GM21529 (cell line): ENCODE data around the gene FAM131B.

Experiments
- ATAC-seq: cut with Tn5 transposase; IDR thresholded peaks from one replicate; pipeline ENCODE4 v1.9.1; 2021; ENCODE audit not compliant: unreplicated experiment

The FAM131B gene

GRCh38 chr7:143360788-143361551 is 1.5 kb downstream of the FAM131B start:
- no peak for ATAC-seq

GRCh38 chr7:143359771-143360353 is 2.7 kb downstream of the FAM131B start:
- no peak for ATAC-seq

- no peak for ATAC-seq
Observed at GRCh38 chr7:143358626-143359025, 3.9 kb downstream of the FAM131B start.

- ATAC-seq = no peak
Observed at GRCh38 chr7:143356414-143357050, 6.0 kb downstream of the FAM131B start.

- no peak for ATAC-seq
Observed at GRCh38 chr7:143355450-143356385, 6.8 kb downstream of the FAM131B start.

GRCh38 chr7:143354965-143355364 is 7.5 kb downstream of the FAM131B start:
- no peak for ATAC-seq

- ATAC-seq = no peak
Observed at GRCh38 chr7:143354376-143354775, 8.1 kb downstream of the FAM131B start.

GRCh38 chr7:143352531-143353002 is 9.9 kb downstream of the FAM131B start:
- ATAC-seq = no peak

GRCh38 chr7:143351574-143351973 is 10.9 kb downstream of the FAM131B start:
- ATAC-seq = no peak

- no peak for ATAC-seq
Observed at GRCh38 chr7:143351060-143351459, 11.5 kb downstream of the FAM131B start.

GRCh38 chr7:143347950-143348349 is 14.6 kb downstream of the FAM131B start:
- ATAC-seq = no peak

- no peak for ATAC-seq
Observed at GRCh38 chr7:143346018-143346417, 16.5 kb downstream of the FAM131B start.

GRCh38 chr7:143345428-143345900 is 17.0 kb downstream of the FAM131B start:
- ATAC-seq = peak; percentile 69

GRCh38 chr7:143343596-143343995 is 18.9 kb downstream of the FAM131B start:
- ATAC-seq = no peak

- ATAC-seq = no peak
Observed at GRCh38 chr7:143341842-143342241, 20.7 kb downstream of the FAM131B start.

- no peak for ATAC-seq
Observed at GRCh38 chr7:143337216-143337615, 25.3 kb downstream of the FAM131B start.

GRCh38 chr7:143334244-143334643 is 28.3 kb downstream of the FAM131B start:
- ATAC-seq = no peak

- ATAC-seq = no peak
Observed at GRCh38 chr7:143331179-143331801, 31.2 kb downstream of the FAM131B start.

GRCh38 chr7:143329471-143330170 is 32.9 kb downstream of the FAM131B start:
- no peak for ATAC-seq

- peak; percentile 52 for ATAC-seq
Observed at GRCh38 chr7:143327903-143328302, 34.6 kb downstream of the FAM131B start.
